LNCAP (cell line): Measurements from ENCODE around the gene SIM1.

Experiments used
- TF ChIP-seq, protein P1 (sequence below): fragments of 450-650 bp; IDR thresholded peaks from 2 replicates; pipeline ENCODE4 v1.5.1; 2017; ENCODE audit warnings: mild to moderate bottlenecking

Gene SIM1

GRCh38 chr6:100440935-100441334 lies 23.8 kb downstream of the SIM1 start:
- TF ChIP-seq, protein P1, sequence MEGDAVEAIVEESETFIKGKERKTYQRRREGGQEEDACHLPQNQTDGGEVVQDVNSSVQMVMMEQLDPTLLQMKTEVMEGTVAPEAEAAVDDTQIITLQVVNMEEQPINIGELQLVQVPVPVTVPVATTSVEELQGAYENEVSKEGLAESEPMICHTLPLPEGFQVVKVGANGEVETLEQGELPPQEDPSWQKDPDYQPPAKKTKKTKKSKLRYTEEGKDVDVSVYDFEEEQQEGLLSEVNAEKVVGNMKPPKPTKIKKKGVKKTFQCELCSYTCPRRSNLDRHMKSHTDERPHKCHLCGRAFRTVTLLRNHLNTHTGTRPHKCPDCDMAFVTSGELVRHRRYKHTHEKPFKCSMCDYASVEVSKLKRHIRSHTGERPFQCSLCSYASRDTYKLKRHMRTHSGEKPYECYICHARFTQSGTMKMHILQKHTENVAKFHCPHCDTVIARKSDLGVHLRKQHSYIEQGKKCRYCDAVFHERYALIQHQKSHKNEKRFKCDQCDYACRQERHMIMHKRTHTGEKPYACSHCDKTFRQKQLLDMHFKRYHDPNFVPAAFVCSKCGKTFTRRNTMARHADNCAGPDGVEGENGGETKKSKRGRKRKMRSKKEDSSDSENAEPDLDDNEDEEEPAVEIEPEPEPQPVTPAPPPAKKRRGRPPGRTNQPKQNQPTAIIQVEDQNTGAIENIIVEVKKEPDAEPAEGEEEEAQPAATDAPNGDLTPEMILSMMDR: no peak

DNA sequence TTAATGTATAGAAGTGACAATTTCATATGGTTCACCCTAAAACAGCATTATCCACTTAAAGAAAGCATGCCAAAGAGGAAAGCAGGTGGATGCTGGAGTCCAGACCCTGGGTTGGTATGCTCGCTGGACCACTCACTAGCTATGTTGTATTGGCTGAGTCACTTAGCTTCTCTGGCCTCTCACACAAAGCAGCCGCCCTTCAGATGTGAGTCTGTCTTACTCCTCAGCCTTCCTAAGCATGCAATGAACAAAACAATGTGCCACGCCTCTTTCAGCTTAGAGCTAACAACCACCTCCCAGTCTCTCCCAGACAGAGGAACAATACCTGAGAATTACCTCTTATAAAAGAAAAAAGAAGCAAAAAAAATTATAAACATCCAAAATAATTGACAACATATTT lies 29.4 kb downstream of the SIM1 start:
- TF ChIP-seq, protein P1: no peak

- TF ChIP-seq, protein P1: no peak
These were observed 30.8 kb downstream of the SIM1 start for GRCh38 chr6:100433726-100434435.

DNA sequence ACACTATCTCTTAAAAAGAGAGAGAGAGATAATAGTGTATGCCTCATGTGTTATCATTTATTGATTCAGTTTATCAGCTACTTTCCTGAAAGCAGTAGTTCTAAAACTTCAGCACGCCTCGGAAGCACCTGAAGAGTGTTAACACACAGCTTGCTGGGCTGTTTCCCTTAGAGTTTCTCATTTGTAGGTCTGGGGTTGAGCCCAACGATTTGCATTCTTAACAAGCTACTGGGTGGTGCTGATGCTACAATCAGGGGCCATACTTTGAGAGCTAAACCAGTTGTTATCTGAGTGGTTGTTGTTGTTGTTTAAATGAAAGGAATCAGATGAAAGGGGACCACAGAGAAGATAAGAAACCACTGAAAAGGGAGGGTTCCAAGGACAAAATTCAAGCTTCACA lies 32.6 kb downstream of the SIM1 start:
- TF ChIP-seq, protein P1: no peak

DNA sequence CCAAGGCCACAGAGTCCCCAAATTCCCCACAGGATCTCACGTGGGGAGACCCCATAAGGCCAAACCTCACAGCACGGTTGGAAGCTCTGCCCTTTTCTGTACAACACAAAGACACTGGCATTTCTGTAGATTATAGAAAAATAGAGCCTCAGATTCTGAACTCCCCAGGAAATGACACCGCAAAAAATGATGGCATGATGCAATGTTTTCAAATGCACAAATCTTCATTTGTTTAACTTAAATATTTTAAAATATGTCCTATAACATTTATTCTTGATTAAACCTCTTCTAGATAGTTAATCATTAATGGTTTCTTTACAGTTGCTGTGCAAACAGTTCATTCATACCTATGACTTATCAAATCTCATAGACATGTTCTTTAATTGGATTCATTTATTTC lies 33.8 kb downstream of the SIM1 start:
- TF ChIP-seq, protein P1: no peak

- TF ChIP-seq, protein P1: no peak
These were observed 37.3 kb downstream of the SIM1 start for GRCh38 chr6:100427452-100427851.

GRCh38 chr6:100426744-100427338 lies 37.9 kb downstream of the SIM1 start:
- TF ChIP-seq, protein P1: no peak
